HEK293T (cell line): Measurements from ENCODE around the gene PEX1.
"Not testable (repeated sequence)": the region's sequence is repeated elsewhere in the genome, so short reads cannot be mapped to it uniquely, and the experiment has no call there.

Source experiments
- ARNT ChIP-seq: fragments of 450-650 bp; IDR thresholded peaks from 2 replicates; pipeline ENCODE4 v1.6.1; 2017; ENCODE audit warnings: mild to moderate bottlenecking
- FOXK2 ChIP-seq: fragments of 450-650 bp; IDR thresholded peaks from 2 replicates; pipeline ENCODE4 v1.6.1; 2016; ENCODE audit warnings: mild to moderate bottlenecking
- FOXM1 ChIP-seq: fragments of 450-650 bp; IDR thresholded peaks from 2 replicates; pipeline ENCODE4 v1.6.1; 2017; ENCODE audit warnings: mild to moderate bottlenecking, borderline replicate concordance
- PKNOX1 ChIP-seq: fragments of 450-650 bp; IDR thresholded peaks from 2 replicates; pipeline ENCODE4 v1.6.1; 2016

- TF ChIP-seq ARNT, FOXM1, FOXK2, PKNOX1: not testable (repeated sequence)
These were observed 52.3 kb downstream of the PEX1 start for GRCh38 chr7:92475851-92476590.
